GM19238 (cell line): ENCODE results near the gene PRIM1.
"Not testable (repeated sequence)": the region's sequence is repeated elsewhere in the genome, so short reads cannot be mapped to it uniquely, and the experiment has no call there.

ENCODE experiments used
- DNase-seq: peaks from one replicate; pipeline ENCODE4 v3.0.0; 2011; ENCODE audit warnings: low spot score; ENCODE audit not compliant: insufficient read length

The PRIM1 gene

GRCh38 chr12:56718149-56718548 lies 34.0 kb downstream of the PRIM1 start:
- no peak for DNase-seq

- no peak for DNase-seq
Observed at GRCh38 chr12:56716933-56717880, 34.9 kb downstream of the PRIM1 start.

GRCh38 chr12:56716458-56716857 lies 35.7 kb downstream of the PRIM1 start:
- no peak for DNase-seq

GRCh38 chr12:56715798-56716197 lies 36.3 kb downstream of the PRIM1 start:
- DNase-seq = no peak

GRCh38 chr12:56714431-56714929 lies 37.6 kb downstream of the PRIM1 start:
- no peak for DNase-seq

- no peak for DNase-seq
Observed at GRCh38 chr12:56713345-56713744, 38.8 kb downstream of the PRIM1 start.

GRCh38 chr12:56709759-56710376 lies 42.3 kb downstream of the PRIM1 start:
- DNase-seq = no peak

GRCh38 chr12:56704522-56704921 lies 47.6 kb downstream of the PRIM1 start:
- not testable (repeated sequence) for DNase-seq

GRCh38 chr12:56699020-56699661 lies 53.0 kb downstream of the PRIM1 start:
- no peak for DNase-seq

- DNase-seq = no peak
Observed at GRCh38 chr12:56695327-56696101, 56.6 kb downstream of the PRIM1 start.

GRCh38 chr12:56694161-56694560 lies 58.0 kb downstream of the PRIM1 start:
- no peak for DNase-seq

GRCh38 chr12:56688846-56689109 lies 63.3 kb downstream of the PRIM1 start:
- DNase-seq = no peak

- DNase-seq = peak; percentile 85
Observed at GRCh38 chr12:56688129-56688845, 63.8 kb downstream of the PRIM1 start, which contains the start of gene PTGES3. Gene PTGES3 (minus strand): TSS chr12:56688284. CDS start chr12:56687999, 285 bp downstream.

GRCh38 chr12:56687223-56688128 lies 64.6 kb downstream of the PRIM1 start:
- no peak for DNase-seq

GRCh38 chr12:56684745-56685359 lies 67.3 kb downstream of the PRIM1 start:
- no peak for DNase-seq

GRCh38 chr12:56682323-56682722 lies 69.8 kb downstream of the PRIM1 start:
- no peak for DNase-seq
